Naive B cell (primary cell): ENCODE data around the gene TMX2. TPM values are rescaled to one million over a fixed set of nuclear protein-coding genes. Genes with fewer than 3 reads are reported as not detected.
A peak's percentile ranks its signal among the peaks of the same experiment; 100 is the strongest.
"Not testable (repeated sequence)": the region's sequence is repeated elsewhere in the genome, so short reads cannot be mapped to it uniquely, and the experiment has no call there.

Source experiments
- ATAC-seq, 2 donors: fragments of 150-1000 bp; cut with Tn5 transposase; 2 replicates each; pipeline ENCODE4 v1.10.0; 2021; ENCODE audit warnings: low read depth in 2 of 2, mild to moderate bottlenecking in 2 of 2, moderate library complexity in 2 of 2
- DNase-seq: peaks from one replicate; pipeline ENCODE4 v3.0.0; 2022
- H3K27ac Mint-ChIP-seq, 6 donors: one replicate each; pipeline ENCODE4 v1.8.0; 2020 to 2022; ENCODE audit warnings: mild to moderate bottlenecking in 6 of 6, mixed read lengths in 6 of 6, moderate library complexity in 5 of 6, inconsistent platforms in 2 of 6
- H3K27me3 Mint-ChIP-seq, 3 donors: one replicate each; pipeline ENCODE4 v1.8.0; 2021 to 2022; ENCODE audit warnings: mixed read lengths in 3 of 3, mild to moderate bottlenecking in 1 of 3
- H3K36me3 Mint-ChIP-seq, 2 donors: one replicate each; pipeline ENCODE4 v1.8.0; 2020 to 2022; ENCODE audit warnings: mixed read lengths in 2 of 2, inconsistent platforms in 1 of 2, mild to moderate bottlenecking in 1 of 2
- H3K4me1 Mint-ChIP-seq, 3 donors: one replicate each; pipeline ENCODE4 v1.8.0; 2020 to 2022; ENCODE audit warnings: mixed read lengths in 3 of 3, inconsistent platforms in 1 of 3, mild to moderate bottlenecking in 1 of 3, moderate library complexity in 1 of 3
- H3K4me3 Mint-ChIP-seq, 8 donors: one replicate each; pipeline ENCODE4 v1.8.0; 2020 to 2022; ENCODE audit warnings: mild to moderate bottlenecking in 8 of 8, mixed read lengths in 8 of 8, moderate library complexity in 8 of 8, inconsistent platforms in 2 of 8
- H3K9me3 Mint-ChIP-seq, 7 donors: one replicate each; pipeline ENCODE4 v1.8.0; 2020 to 2022; ENCODE audit warnings: mixed read lengths in 7 of 7, mild to moderate bottlenecking in 5 of 7, inconsistent platforms in 2 of 7, moderate library complexity in 1 of 7
- polyA plus RNA-seq, 6 donors: library from polyadenylated mRNA; unstranded; fragments of 300-500 nt; fragmentation: Illumina TruSeq; gene quantifications; one replicate each; pipeline ENCODE4 v1.2.3, GENCODE V29; 2021; ENCODE audit warnings: low read depth in 6 of 6

TMX2 gene
- polyA plus RNA-seq = 10 to 100 TPM; 61.5 to 77.9 (median 72.3) TPM

GRCh38 chr11:57712256-57713150 lies at the start of gene TMX2:
Gene TMX2 (plus strand): TSS chr11:57712593. CDS start chr11:57712619, 26 bp downstream.
- H3K4me1 Mint-ChIP-seq = peaks cover 27 to 50% (median 31%) of the 10 kb centered on the region in 3 donors
- peak within 1 kb of the TSS; percentile 91 to 99 (median 98) for H3K27ac Mint-ChIP-seq
- H3K36me3 Mint-ChIP-seq = no peaks in the 10 kb centered on the region
- no peaks in the 10 kb centered on the region for H3K27me3 Mint-ChIP-seq
- no peaks in the 10 kb centered on the region for H3K9me3 Mint-ChIP-seq
- DNase-seq (peak; percentile 91), ATAC-seq (peak; percentile 86 to 89)
- H3K4me3 Mint-ChIP-seq = peak within 1 kb of the TSS; percentile 88 to 99 (median 97)

- Mint-ChIP-seq H3K36me3 (peaks cover 0 to 4% of the 10 kb centered on the region in 2 donors), H3K9me3 (no peaks in the 10 kb centered on the region), H3K27ac (peak overlapping the region in 2 of 6 donors; percentile 44 to 69), H3K4me1 (peaks cover 16 to 45% (median 19%) of the 10 kb centered on the region in 3 donors), H3K27me3 (no peaks in the 10 kb centered on the region), H3K4me3 (peak overlapping the region in 2 of 8 donors; percentile 47 to 78)
- ATAC-seq (no peak), DNase-seq (no peak)
Observed at GRCh38 chr11:57662893-57663292, 49.5 kb upstream of the TMX2 start.

GRCh38 chr11:57663975-57664374 lies 48.4 kb upstream of the TMX2 start:
- Mint-ChIP-seq H3K4me1 (peaks cover 12 to 43% (median 19%) of the 10 kb centered on the region in 3 donors), H3K4me3 (no peak overlapping the region), H3K27me3 (no peaks in the 10 kb centered on the region), H3K36me3 (peaks cover 0 to 4% of the 10 kb centered on the region in 2 donors), H3K9me3 (no peaks in the 10 kb centered on the region), H3K27ac (peak overlapping the region in 1 of 6 donors; percentile 73)
- DNase-seq (no peak), ATAC-seq (no peak)

- no peaks in the 10 kb centered on the region for H3K9me3 Mint-ChIP-seq
- peak; percentile 60 to 64 for ATAC-seq
Observed at GRCh38 chr11:57667117-57667735, 45.2 kb upstream of the TMX2 start.

GRCh38 chr11:57667736-57668433 lies 44.5 kb upstream of the TMX2 start, which contains the start of gene ZDHHC5:
Gene ZDHHC5 (plus strand): TSS chr11:57668114. CDS start chr11:57673091, 4,977 bp downstream.
- ATAC-seq (peak; percentile 79 to 85), DNase-seq (peak; percentile 100)
- Mint-ChIP-seq H3K9me3 (no peaks in the 10 kb centered on the region), H3K4me1 (peaks cover 32 to 54% (median 43%) of the 10 kb centered on the region in 3 donors), H3K27me3 (no peaks in the 10 kb centered on the region), H3K36me3 (peaks cover 0 to 4% of the 10 kb centered on the region in 2 donors), H3K27ac (peak within 1 kb of the TSS; percentile 98 to 100 (median 99)), H3K4me3 (peak within 1 kb of the TSS; percentile 91 to 99 (median 96))

More at GRCh38 chr11:57667117-57667735, 45.2 kb upstream of the TMX2 start:
- peaks cover 28 to 55% (median 37%) of the 10 kb centered on the region in 3 donors for H3K4me1 Mint-ChIP-seq
- no peaks in the 10 kb centered on the region for H3K36me3 Mint-ChIP-seq
- H3K4me3 Mint-ChIP-seq = peak overlapping the region; percentile 91 to 99 (median 96)
- peak overlapping the region; percentile 98 to 100 (median 99) for H3K27ac Mint-ChIP-seq
- H3K27me3 Mint-ChIP-seq = no peaks in the 10 kb centered on the region
- peak; percentile 96 for DNase-seq

GRCh38 chr11:57668434-57668782 lies 44.0 kb upstream of the TMX2 start:
- H3K36me3 Mint-ChIP-seq = peaks cover 0 to 9% of the 10 kb centered on the region in 2 donors
- ATAC-seq (peak; percentile 3), DNase-seq (no peak)
- peaks cover 37 to 56% (median 48%) of the 10 kb centered on the region in 3 donors for H3K4me1 Mint-ChIP-seq
- H3K27me3 Mint-ChIP-seq = no peaks in the 10 kb centered on the region
- no peaks in the 10 kb centered on the region for H3K9me3 Mint-ChIP-seq
- peak overlapping the region; percentile 98 to 100 (median 99) for H3K27ac Mint-ChIP-seq
- H3K4me3 Mint-ChIP-seq = peak overlapping the region; percentile 91 to 99 (median 96)

GRCh38 chr11:57674251-57674650 lies 38.1 kb upstream of the TMX2 start:
- DNase-seq (no peak), ATAC-seq (no peak)
- peaks cover 5 to 9% of the 10 kb centered on the region in 2 donors for H3K36me3 Mint-ChIP-seq
- H3K4me1 Mint-ChIP-seq = peaks cover 40 to 54% (median 52%) of the 10 kb centered on the region in 3 donors
- peak overlapping the region in 2 of 6 donors; percentile 2 to 16 for H3K27ac Mint-ChIP-seq
- no peaks in the 10 kb centered on the region for H3K27me3 Mint-ChIP-seq
- peak overlapping the region in 1 of 8 donors; percentile 12 for H3K4me3 Mint-ChIP-seq
- H3K9me3 Mint-ChIP-seq = no peaks in the 10 kb centered on the region

GRCh38 chr11:57675176-57675941 lies 37.0 kb upstream of the TMX2 start:
- Mint-ChIP-seq H3K4me1 (peaks cover 33 to 48% (median 46%) of the 10 kb centered on the region in 3 donors), H3K9me3 (no peaks in the 10 kb centered on the region), H3K36me3 (peaks cover 5 to 9% of the 10 kb centered on the region in 2 donors), H3K27me3 (no peaks in the 10 kb centered on the region), H3K27ac (peak overlapping the region in 3 of 6 donors; percentile 3 to 73 (median 53)), H3K4me3 (peak overlapping the region in 1 of 8 donors; percentile 30)
- no peak for DNase-seq
- ATAC-seq = no peak

GRCh38 chr11:57679396-57679795 lies 33.0 kb upstream of the TMX2 start:
- Mint-ChIP-seq H3K9me3 (no peaks in the 10 kb centered on the region), H3K36me3 (peaks cover 19 to 24% of the 10 kb centered on the region in 2 donors), H3K27ac (no peak overlapping the region), H3K27me3 (no peaks in the 10 kb centered on the region), H3K4me1 (peaks cover 35 to 48% (median 37%) of the 10 kb centered on the region in 3 donors), H3K4me3 (no peak overlapping the region)
- DNase-seq (no peak), ATAC-seq (no peak)

- H3K9me3 Mint-ChIP-seq = no peaks in the 10 kb centered on the region
- DNase-seq (no peak), ATAC-seq (no peak)
- H3K27ac Mint-ChIP-seq = peak overlapping the region in 1 of 6 donors; percentile 16
- H3K27me3 Mint-ChIP-seq = no peaks in the 10 kb centered on the region
- peaks cover 30 to 41% (median 32%) of the 10 kb centered on the region in 3 donors for H3K4me1 Mint-ChIP-seq
- H3K36me3 Mint-ChIP-seq = peaks cover 22 to 23% of the 10 kb centered on the region in 2 donors
- no peak overlapping the region for H3K4me3 Mint-ChIP-seq
Observed at GRCh38 chr11:57680552-57680874, 31.9 kb upstream of the TMX2 start.

- Mint-ChIP-seq H3K27me3 (no peaks in the 10 kb centered on the region), H3K4me3 (no peak overlapping the region), H3K27ac (peak overlapping the region in 2 of 6 donors; percentile 16 to 38), H3K36me3 (peaks cover 19 to 23% of the 10 kb centered on the region in 2 donors), H3K9me3 (no peaks in the 10 kb centered on the region), H3K4me1 (peaks cover 25 to 34% (median 26%) of the 10 kb centered on the region in 3 donors)
- ATAC-seq (no peak), DNase-seq (no peak)
Observed at GRCh38 chr11:57681168-57681567, 31.2 kb upstream of the TMX2 start.

- peaks cover 23 to 34% of the 10 kb centered on the region in 2 donors for H3K36me3 Mint-ChIP-seq
- ATAC-seq, H3K27me3 Mint-ChIP-seq: not testable (repeated sequence)
Observed at GRCh38 chr11:57690474-57690873, 21.9 kb upstream of the TMX2 start.

More at GRCh38 chr11:57690474-57690873, 21.9 kb upstream of the TMX2 start:
- H3K27ac Mint-ChIP-seq = peak overlapping the region in 1 of 6 donors; percentile 34
- not testable (repeated sequence) for H3K4me3 Mint-ChIP-seq, H3K4me1 Mint-ChIP-seq, DNase-seq, H3K9me3 Mint-ChIP-seq
